Spleen (tissue), 11 donors: ENCODE measurements around the gene OR6N1. TPM values are rescaled to one million over a fixed set of nuclear protein-coding genes. Genes with fewer than 3 reads are reported as not detected.

Experiments
- DNase-seq: peaks from one replicate; pipeline ENCODE4 v3.0.0-alpha.2; 2020
- H3K27ac ChIP-seq, 8 donors: fragments of 200-600 bp; sonication (generic) in 7 of 8; 1 replicate in 4 of 8; 2 replicates in 4 of 8; pipeline versions ENCODE4 v1.5.0 to v1.8.0; 2016 to 2021; ENCODE audit warnings: inconsistent platforms in 4 of 8, mild to moderate bottlenecking in 4 of 8, moderate library complexity in 1 of 8
- H3K27me3 ChIP-seq, 7 donors: fragments of 200-600 bp; sonication (generic) in 6 of 7; replicated peaks in 1 of 7; 1 replicate in 4 of 7; 2 replicates in 3 of 7; pipeline versions ENCODE4 v1.5.0 to v1.8.0; 2016 to 2021; ENCODE audit warnings: inconsistent platforms in 3 of 7, mild to moderate bottlenecking in 1 of 7
- H3K36me3 ChIP-seq, 6 donors: fragments of 200-600 bp; sonication (generic) in 5 of 6; 1 replicate in 4 of 6; 2 replicates in 2 of 6; pipeline versions ENCODE4 v1.5.0 to v1.8.0; 2016 to 2021; ENCODE audit warnings: inconsistent platforms in 2 of 6
- H3K4me1 ChIP-seq, 6 donors: fragments of 200-600 bp; sonication (generic) in 5 of 6; 1 replicate in 3 of 6; 2 replicates in 3 of 6; pipeline versions ENCODE4 v1.5.0 to v1.8.0; 2016 to 2021; ENCODE audit warnings: inconsistent platforms in 3 of 6
- H3K4me3 ChIP-seq, 8 donors: fragments of 200-600 bp; sonication (generic) in 7 of 8; 1 replicate in 4 of 8; 2 replicates in 4 of 8; pipeline versions ENCODE4 v1.5.0 to v1.8.0; 2016 to 2021; ENCODE audit warnings: inconsistent platforms in 4 of 8, mild to moderate bottlenecking in 4 of 8, moderate library complexity in 2 of 8
- H3K9me3 ChIP-seq, 8 donors: fragments of 200-600 bp; sonication (generic) in 7 of 8; 1 replicate in 4 of 8; 2 replicates in 4 of 8; pipeline versions ENCODE4 v1.5.0 to v1.8.0; 2016 to 2021; ENCODE audit warnings: inconsistent platforms in 4 of 8
- CTCF ChIP-seq, 11 experiments: fragments of 200-600 bp in 7 of 11; fragments of 450-650 bp in 4 of 11; sonication (generic) in 4 of 11; IDR thresholded peaks in 8 of 11; conservative IDR thresholded peaks in 3 of 11; 1 replicate in 7 of 11; 2 replicates in 4 of 11; pipeline versions ENCODE4 v1.4.0 to v1.8.0; 2016 to 2021; ENCODE audit warnings: antibody characterized with exemption in 11 of 11, inconsistent platforms in 4 of 11, mild to moderate bottlenecking in 1 of 11
- POLR2A ChIP-seq, 3 donors: fragments of 450-650 bp; IDR thresholded peaks; one replicate each; pipeline ENCODE4 v1.5.1; 2017; ENCODE audit warnings: antibody characterized with exemption in 3 of 3, mild to moderate bottlenecking in 1 of 3
- POLR2AphosphoS5 ChIP-seq, 3 donors: sonication (generic); formaldehyde crosslinking; IDR thresholded peaks; one replicate each; pipeline ENCODE4 v1.5.1; 2017; ENCODE audit warnings: antibody characterized with exemption in 3 of 3
- WGBS, 5 donors: extraction: QIAGEN DNeasy Blood & Tissue Kit in 3 of 5; methylation state at CpG; one replicate each; pipeline versions ENCODE4 v1.1.5 to v1.1.7; 2013 to 2018; 5-methylcytosine and 5-hydroxymethylcytosine counted together
- intact Hi-C: fragments of 100-400 bp; cut with DNase I; formaldehyde crosslinking; loops from one replicate; pipeline ENCODE4 v1.15.0; 2023; ENCODE audit warnings: low total_unique reads
- polyA plus RNA-seq, 3 donors: library from polyadenylated mRNA; stranded (reverse); fragments of 200-250 nt; gene quantifications; one replicate each; pipeline ENCODE4 v1.2.1, GENCODE V29; 2013
- total RNA-seq, 7 donors: library from RNA; depleted of rRNA in 3 of 7; stranded (reverse); fragments of >200 nt in 3 of 7; fragmentation: NEBNext Ultra II Directional in 4 of 7; extraction: Animal tissue kit (Norgen Biotek cat#: 25700) in 4 of 7; gene quantifications; one replicate each; pipeline versions ENCODE4 v1.1.0 to v1.2.1, GENCODE V29; 2016 to 2021
- donor health status: healthy with polysubstance abuse.
- donor health status: DM: no; HTN: no; CAD: no; lungs with moderate emphysema.
- donor health status: DM: no; HTN: no; CAD: no.
- donor health status: Bipolar disorder and iron deficiency.
- donor health status: healthy.
- donor health status: DM: no; HTN: no; CAD: no.
- donor health status: DM: yes; HTN: yes; CAD: no.

The OR6N1 gene
- total and polyA plus RNA-seq, 10 donors = 0.10 to 0.84 (median 0.77) TPM; not detected in 7

DNA sequence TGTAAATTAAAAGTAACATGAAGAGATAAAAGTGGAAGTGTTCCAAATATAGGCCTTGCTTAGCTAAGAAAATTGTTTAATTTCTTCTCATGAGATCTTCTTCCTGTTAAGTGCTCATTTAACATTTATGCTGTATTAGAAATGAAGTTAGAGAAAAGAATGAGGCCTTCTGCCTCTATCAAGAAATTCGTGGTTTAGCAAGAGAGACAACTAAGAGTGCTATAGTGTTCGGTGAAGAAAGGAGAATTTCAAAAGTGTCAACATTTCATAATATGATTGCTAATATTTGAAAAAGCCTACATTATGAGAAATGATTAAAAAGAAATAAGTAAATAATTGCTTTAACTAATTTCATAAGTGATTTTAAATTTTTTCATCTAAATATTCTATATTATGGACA, 40.3 kb upstream of the OR6N1 start:
- no peak for DNase-seq
- 45 to 68% (median 55%) methylated on average over 2 of the region's 2 CpGs for WGBS, 5 donors
- H3K27ac ChIP-seq = peak overlapping the region in 7 of 8 donors; percentile 18 to 87 (median 68)
- H3K27me3 ChIP-seq = no peaks in the 10 kb centered on the region
- H3K36me3 ChIP-seq = no peaks in the 10 kb centered on the region
- no peak overlapping the region for H3K4me3 ChIP-seq
- no peak for TF ChIP-seq CTCF (IDR thresholded peaks at IDR 0.05 in 8 of 11, conservative IDR thresholded peaks at IDR 0.05 in 3 of 11)
- no peak for TF ChIP-seq POLR2AphosphoS5 (IDR thresholded peaks at IDR 0.05)
- no peak for TF ChIP-seq POLR2A (IDR thresholded peaks at IDR 0.05)
- H3K9me3 ChIP-seq = no peaks in the 10 kb centered on the region
- peaks cover 0 to 62% (median 0%) of the 10 kb centered on the region in 6 donors for H3K4me1 ChIP-seq
- intact Hi-C loops = no loop called here

GRCh38 chr1:158810311-158810710, 38.3 kb upstream of the OR6N1 start:
- DNase-seq = no peak
- Histone ChIP-seq H3K4me1 (peaks cover 0 to 62% (median 0%) of the 10 kb centered on the region in 6 donors), H3K27ac (peak overlapping the region; percentile 10 to 87 (median 68)), H3K27me3 (no peaks in the 10 kb centered on the region), H3K4me3 (peak overlapping the region in 1 of 8 donors; percentile 40), H3K9me3 (no peaks in the 10 kb centered on the region), H3K36me3 (no peaks in the 10 kb centered on the region)
- WGBS, 5 donors = 40 to 64% (median 52%) methylated on average over 4 of the region's 4 CpGs
- TF ChIP-seq POLR2A (IDR thresholded peaks at IDR 0.05) (no peak), POLR2AphosphoS5 (IDR thresholded peaks at IDR 0.05) (no peak), CTCF (IDR thresholded peaks at IDR 0.05 in 8 of 11, conservative IDR thresholded peaks at IDR 0.05 in 3 of 11) (no peak)
- intact Hi-C loops = no loop called here

DNA sequence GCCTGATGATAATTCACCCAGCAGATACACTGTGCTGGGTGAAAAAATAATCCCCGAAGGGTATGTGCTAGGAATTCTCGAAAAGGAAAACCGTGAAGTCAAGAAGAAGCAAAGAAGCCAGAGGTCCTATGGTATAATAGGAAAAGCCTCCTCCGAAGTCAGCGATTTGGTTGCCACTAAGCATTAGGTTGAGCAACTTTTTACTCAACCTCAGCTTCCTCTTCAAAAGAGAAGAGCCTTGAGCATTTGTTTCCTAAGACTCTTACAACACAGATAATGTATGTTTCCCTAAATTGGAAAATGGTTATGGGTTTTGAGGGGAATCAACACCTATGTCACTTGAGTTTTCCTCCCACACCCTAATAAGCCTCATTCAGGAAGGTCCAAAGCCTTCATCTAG, 37.9 kb upstream of the OR6N1 start:
- TF ChIP-seq CTCF (IDR thresholded peaks at IDR 0.05 in 8 of 11, conservative IDR thresholded peaks at IDR 0.05 in 3 of 11) = no peak
- no peak for TF ChIP-seq POLR2A (IDR thresholded peaks at IDR 0.05)
- TF ChIP-seq POLR2AphosphoS5 (IDR thresholded peaks at IDR 0.05) = no peak
- DNase-seq = no peak
- H3K4me3 ChIP-seq = peak overlapping the region in 1 of 8 donors; percentile 40
- no peaks in the 10 kb centered on the region for H3K9me3 ChIP-seq
- 48 to 80% (median 65%) methylated on average over 5 of the region's 5 CpGs for WGBS, 5 donors
- no peaks in the 10 kb centered on the region for H3K27me3 ChIP-seq
- peaks cover 0 to 62% (median 0%) of the 10 kb centered on the region in 6 donors for H3K4me1 ChIP-seq
- no peaks in the 10 kb centered on the region for H3K36me3 ChIP-seq
- intact Hi-C loops = no loop called here
- H3K27ac ChIP-seq = peak overlapping the region; percentile 10 to 87 (median 70)

- Histone ChIP-seq H3K36me3 (no peaks in the 10 kb centered on the region), H3K4me3 (peak overlapping the region in 1 of 8 donors; percentile 18), H3K27me3 (no peaks in the 10 kb centered on the region), H3K4me1 (peaks cover 0 to 63% (median 0%) of the 10 kb centered on the region in 6 donors), H3K9me3 (no peaks in the 10 kb centered on the region), H3K27ac (peak overlapping the region in 7 of 8 donors; percentile 5 to 87 (median 74))
- intact Hi-C loops = no loop called here
- TF ChIP-seq POLR2AphosphoS5 (IDR thresholded peaks at IDR 0.05) (no peak), POLR2A (IDR thresholded peaks at IDR 0.05) (no peak), CTCF (IDR thresholded peaks at IDR 0.05 in 8 of 11, conservative IDR thresholded peaks at IDR 0.05 in 3 of 11) (no peak)
- 30 to 67% (median 53%) methylated on average over 3 of the region's 3 CpGs for WGBS, 5 donors
- DNase-seq = no peak
These were observed 37.3 kb upstream of the OR6N1 start for GRCh38 chr1:158809256-158809655.
